HEK293 (cell line): ENCODE data around the gene INAVA.

Source experiments
- CTCF ChIP-seq: fragments of 450-650 bp; formaldehyde crosslinking; IDR thresholded peaks from 2 replicates; pipeline ENCODE4 v1.5.1; 2016; ENCODE audit warnings: missing biosample characterization, missing genetic modification characterization
- ELK4 ChIP-seq: IDR thresholded peaks from 2 replicates; pipeline ENCODE4 v1.6.1; 2011; ENCODE audit warnings: mild to moderate bottlenecking, low read depth, low read length, borderline replicate concordance
- GLIS1 ChIP-seq: fragments of 450-650 bp; formaldehyde crosslinking; IDR thresholded peaks from 2 replicates; pipeline ENCODE4 v1.5.1; 2016; ENCODE audit warnings: missing biosample characterization, missing genetic modification characterization
- GLIS2 ChIP-seq: fragments of 450-650 bp; formaldehyde crosslinking; IDR thresholded peaks from 2 replicates; pipeline ENCODE4 v1.5.1; 2016; ENCODE audit warnings: missing biosample characterization, missing genetic modification characterization
- KLF8 ChIP-seq: fragments of 450-650 bp; formaldehyde crosslinking; IDR thresholded peaks from 2 replicates; pipeline ENCODE4 v1.5.1; 2016; ENCODE audit warnings: missing biosample characterization, missing genetic modification characterization
- PRDM1 ChIP-seq: fragments of 450-650 bp; formaldehyde crosslinking; IDR thresholded peaks from 2 replicates; pipeline ENCODE4; 2016; ENCODE audit warnings: missing biosample characterization, missing genetic modification characterization
- SP7 ChIP-seq: fragments of 450-650 bp; formaldehyde crosslinking; IDR thresholded peaks from 2 replicates; pipeline ENCODE4 v1.5.1; 2016; ENCODE audit warnings: missing biosample characterization, missing genetic modification characterization
- YY2 ChIP-seq: fragments of 450-650 bp; formaldehyde crosslinking; IDR thresholded peaks from 2 replicates; pipeline ENCODE4 v1.5.1; 2016; ENCODE audit warnings: missing biosample characterization, missing genetic modification characterization
- ZBTB44 ChIP-seq: fragments of 450-650 bp; IDR thresholded peaks from 2 replicates; pipeline ENCODE4 v1.5.1; 2018; ENCODE audit warnings: missing biosample characterization, mild to moderate bottlenecking, missing genetic modification characterization
- ZBTB8A ChIP-seq: fragments of 450-650 bp; formaldehyde crosslinking; IDR thresholded peaks from 2 replicates; pipeline ENCODE4 v1.5.1; 2016; ENCODE audit warnings: missing biosample characterization, missing genetic modification characterization
- ZIC2 ChIP-seq: fragments of 450-650 bp; formaldehyde crosslinking; IDR thresholded peaks from 2 replicates; pipeline ENCODE4 v1.5.1; 2016; ENCODE audit warnings: missing biosample characterization, missing genetic modification characterization
- ZNF114 ChIP-seq: fragments of 450-650 bp; formaldehyde crosslinking; IDR thresholded peaks from 2 replicates; pipeline ENCODE4 v1.5.0; 2017; ENCODE audit warnings: missing biosample characterization, missing genetic modification characterization
- ZNF133 ChIP-seq: fragments of 450-650 bp; formaldehyde crosslinking; IDR thresholded peaks from 2 replicates; pipeline ENCODE4 v1.5.1; 2016; ENCODE audit warnings: missing biosample characterization, missing genetic modification characterization
- ZNF23 ChIP-seq: fragments of 450-650 bp; formaldehyde crosslinking; IDR thresholded peaks from 2 replicates; pipeline ENCODE4 v1.5.1; 2016; ENCODE audit warnings: missing biosample characterization, missing genetic modification characterization, borderline replicate concordance
- ZNF274 ChIP-seq, 2 experiments: fragments of 200-500 bp in 1 of 2; fragments of 450-650 bp in 1 of 2; sonication (Bioruptor generic) in 1 of 2; formaldehyde crosslinking in 1 of 2; IDR thresholded peaks; 2 replicates each; pipeline versions ENCODE4 v1.5.1 to v1.6.1; 2014 to 2016; ENCODE audit warnings: borderline replicate concordance in 1 of 2, inconsistent platforms in 1 of 2, low read length in 1 of 2, missing biosample characterization in 1 of 2, missing genetic modification characterization in 1 of 2
- ZNF335 ChIP-seq: fragments of 450-650 bp; formaldehyde crosslinking; conservative IDR thresholded peaks from 2 replicates; pipeline ENCODE4 v1.5.1; 2016; ENCODE audit warnings: missing biosample characterization, missing genetic modification characterization
- ZNF341 ChIP-seq: fragments of 450-650 bp; formaldehyde crosslinking; IDR thresholded peaks from 2 replicates; pipeline ENCODE4; 2016; ENCODE audit warnings: low read depth, missing biosample characterization, missing genetic modification characterization
- ZNF37A ChIP-seq: fragments of 450-650 bp; IDR thresholded peaks from 2 replicates; pipeline ENCODE4 v1.5.1; 2018; ENCODE audit warnings: missing biosample characterization, missing genetic modification characterization
- ZNF423 ChIP-seq: fragments of 450-650 bp; formaldehyde crosslinking; IDR thresholded peaks from 2 replicates; pipeline ENCODE4 v1.5.1; 2016; ENCODE audit warnings: missing biosample characterization, missing genetic modification characterization
- ZNF426 ChIP-seq: fragments of 450-650 bp; formaldehyde crosslinking; IDR thresholded peaks from 2 replicates; pipeline ENCODE4 v1.5.1; 2017; ENCODE audit warnings: missing biosample characterization, missing genetic modification characterization, mild to moderate bottlenecking, inconsistent platforms, moderate library complexity
- ZNF544 ChIP-seq: fragments of 450-650 bp; formaldehyde crosslinking; IDR thresholded peaks from 2 replicates; pipeline ENCODE4 v1.5.0; 2017; ENCODE audit warnings: missing biosample characterization, missing genetic modification characterization
- ZNF560 ChIP-seq: fragments of 450-650 bp; formaldehyde crosslinking; IDR thresholded peaks from 2 replicates; pipeline ENCODE4 v1.5.1; 2017; ENCODE audit warnings: missing biosample characterization, missing genetic modification characterization, borderline replicate concordance
- ZNF580 ChIP-seq: fragments of 450-650 bp; formaldehyde crosslinking; IDR thresholded peaks from 2 replicates; pipeline ENCODE4 v1.5.1; 2016; ENCODE audit warnings: missing biosample characterization, missing genetic modification characterization
- ZNF639 ChIP-seq: fragments of 450-650 bp; formaldehyde crosslinking; IDR thresholded peaks from 2 replicates; pipeline ENCODE4 v1.5.1; 2016; ENCODE audit warnings: missing biosample characterization, missing genetic modification characterization
- ZNF660 ChIP-seq: fragments of 450-650 bp; IDR thresholded peaks from 2 replicates; pipeline ENCODE4 v1.5.1; 2018; ENCODE audit warnings: missing biosample characterization, mild to moderate bottlenecking, missing genetic modification characterization
- ZNF692 ChIP-seq: fragments of 450-650 bp; formaldehyde crosslinking; IDR thresholded peaks from 2 replicates; pipeline ENCODE4 v1.5.1; 2016; ENCODE audit warnings: missing biosample characterization, missing genetic modification characterization
- ZNF76 ChIP-seq: fragments of 450-650 bp; formaldehyde crosslinking; IDR thresholded peaks from 2 replicates; pipeline ENCODE4; 2016; ENCODE audit warnings: low read depth, missing biosample characterization, missing genetic modification characterization, borderline replicate concordance
- ZNF791 ChIP-seq: fragments of 450-650 bp; formaldehyde crosslinking; IDR thresholded peaks from 2 replicates; pipeline ENCODE4 v1.5.1; 2016; ENCODE audit warnings: missing biosample characterization, missing genetic modification characterization
- ZSCAN18 ChIP-seq: fragments of 450-650 bp; formaldehyde crosslinking; IDR thresholded peaks from 2 replicates; pipeline ENCODE4 v1.5.1; 2016; ENCODE audit warnings: missing biosample characterization, missing genetic modification characterization

Gene INAVA

GRCh38 chr1:200890818-200891773 lies 3.6 kb upstream of the INAVA start (continued):
- TF ChIP-seq SP7 (tag by site-specific recombination) = peak; percentile 67
- no peak for TF ChIP-seq ZNF560
- TF ChIP-seq CTCF (tag by site-specific recombination) = peak; percentile 48; the same call in 1 of the 2 replicates
- no peak for TF ChIP-seq ELK4
- TF ChIP-seq ZNF341 (tag by site-specific recombination) = peak; percentile 79
- no peak for TF ChIP-seq ZNF23 (tag by site-specific recombination)
- no peak for TF ChIP-seq ZNF37A
- peak; percentile 17; the same call in 1 of the 2 replicates for TF ChIP-seq ZBTB44 (tag by site-specific recombination)
- TF ChIP-seq ZNF660 (tag by site-specific recombination) = 0 out of 2 replicates have a peak, but pooled peaks have one; percentile 33
- no peak for TF ChIP-seq ZNF133
- TF ChIP-seq KLF8 (tag by site-specific recombination) = peak; percentile 40; the same call in 1 of the 2 replicates
- no peak for TF ChIP-seq PRDM1 (tag by site-specific recombination)
- no peak for TF ChIP-seq ZNF544 (tag by site-specific recombination)
- TF ChIP-seq GLIS2 (tag by site-specific recombination) = peak; percentile 17; the same call in 1 of the 2 replicates
- no peak for TF ChIP-seq ZSCAN18
- peak; percentile 73; the same call in 1 of the 2 replicates for TF ChIP-seq ZNF692 (tag by site-specific recombination)
- peak; percentile 17 for TF ChIP-seq ZNF335 (tag by site-specific recombination)
- 0 out of 2 replicates have a peak, but pooled peaks have one; percentile 14 for TF ChIP-seq YY2 (tag by site-specific recombination)
- peak; percentile 61; the same call in 1 of the 2 replicates for TF ChIP-seq ZNF76 (tag by site-specific recombination)
- TF ChIP-seq ZNF639 = peak; percentile 29; the same call in 1 of the 2 replicates
- peak; percentile 82 for TF ChIP-seq ZBTB8A (tag by site-specific recombination)
- peak; percentile 80; the same call in 1 of the 2 replicates for TF ChIP-seq ZNF423 (tag by site-specific recombination)
- peak; percentile 53 for TF ChIP-seq GLIS1 (tag by site-specific recombination)
- no peak for TF ChIP-seq ZNF114
- no peak for TF ChIP-seq ZNF791
- TF ChIP-seq ZIC2 (tag by site-specific recombination) = peak; percentile 85
- TF ChIP-seq ZNF274 (IDR thresholded peaks at IDR 0.05; ENCODE audit: low read length) = no peak
- no peak for TF ChIP-seq ZNF274 (tag by site-specific recombination; IDR thresholded peaks at IDR 0.05; ENCODE audit: borderline replicate concordance)
- no peak for TF ChIP-seq ZNF426
- TF ChIP-seq ZNF580 (tag by site-specific recombination) = peak; percentile 81
